NCI-H1436 (cell line): ENCODE results near the gene PNMA1.

Source experiments
- DNase-seq: peaks from one replicate; lab custom pipeline; 2025; lab: John Stamatoyannopoulos, UW

Gene PNMA1

GRCh38 chr14:73736842-73737241 is 22.7 kb upstream of the PNMA1 start:
- no peak for DNase-seq

- DNase-seq, result no peak
Measured at GRCh38 chr14:73732006-73732405, 17.8 kb upstream of the PNMA1 start.

- no peak for DNase-seq
Measured at GRCh38 chr14:73731111-73731510, 16.9 kb upstream of the PNMA1 start.

GRCh38 chr14:73729556-73730265 is 15.5 kb upstream of the PNMA1 start:
- DNase-seq, result no peak

GRCh38 chr14:73728717-73729330 is 14.6 kb upstream of the PNMA1 start:
- peak; percentile 57 for DNase-seq

GRCh38 chr14:73727166-73727565 is 13.0 kb upstream of the PNMA1 start:
- DNase-seq, result no peak

- DNase-seq, result no peak
Measured at GRCh38 chr14:73726025-73726961, 12.1 kb upstream of the PNMA1 start.

- no peak for DNase-seq
Measured at GRCh38 chr14:73725116-73726024, 11.2 kb upstream of the PNMA1 start.

GRCh38 chr14:73724696-73725095 is 10.5 kb upstream of the PNMA1 start:
- no peak for DNase-seq

- peak; percentile 70 for DNase-seq
Measured at GRCh38 chr14:73723797-73724661, 9.8 kb upstream of the PNMA1 start.

GRCh38 chr14:73723406-73723796 is 9.2 kb upstream of the PNMA1 start:
- no peak for DNase-seq

GRCh38 chr14:73722581-73722980 is 8.4 kb upstream of the PNMA1 start:
- DNase-seq, result no peak

GRCh38 chr14:73721101-73721821 is 7.1 kb upstream of the PNMA1 start:
- no peak for DNase-seq

GRCh38 chr14:73720636-73721035 is 6.5 kb upstream of the PNMA1 start:
- DNase-seq, result no peak

- DNase-seq, result no peak
Measured at GRCh38 chr14:73719791-73720190, 5.6 kb upstream of the PNMA1 start.

- DNase-seq, result no peak
Measured at GRCh38 chr14:73719361-73719760, 5.2 kb upstream of the PNMA1 start.

GRCh38 chr14:73718418-73719251 is 4.5 kb upstream of the PNMA1 start:
- DNase-seq, result no peak

- no peak for DNase-seq
Measured at GRCh38 chr14:73717711-73718417, 3.7 kb upstream of the PNMA1 start.

- DNase-seq, result no peak
Measured at GRCh38 chr14:73717266-73717665, 3.1 kb upstream of the PNMA1 start.
